HG03045 (cell line): ENCODE measurements around the gene INPP5A.

Experiments
- ATAC-seq: cut with Tn5 transposase; IDR thresholded peaks from one replicate; pipeline ENCODE4 v1.9.1; 2021; ENCODE audit warnings: mild to moderate bottlenecking, moderate library complexity; ENCODE audit not compliant: unreplicated experiment

Gene INPP5A

GRCh38 chr10:132626761-132627665 is 89.4 kb downstream of the INPP5A start:
- no peak for ATAC-seq

GRCh38 chr10:132627666-132628531 is 90.3 kb downstream of the INPP5A start:
- ATAC-seq = no peak

- no peak for ATAC-seq
These were observed 91.6 kb downstream of the INPP5A start for GRCh38 chr10:132628966-132629900.

GRCh38 chr10:132630156-132630555 is 92.6 kb downstream of the INPP5A start:
- no peak for ATAC-seq

- no peak for ATAC-seq
These were observed 93.2 kb downstream of the INPP5A start for GRCh38 chr10:132630666-132631337.

- no peak for ATAC-seq
These were observed 93.8 kb downstream of the INPP5A start for GRCh38 chr10:132631338-132631735.

GRCh38 chr10:132632091-132632561 is 94.5 kb downstream of the INPP5A start:
- ATAC-seq = no peak

GRCh38 chr10:132632851-132633684 is 95.5 kb downstream of the INPP5A start:
- no peak for ATAC-seq

- ATAC-seq = no peak
These were observed 96.8 kb downstream of the INPP5A start for GRCh38 chr10:132634241-132634946.

GRCh38 chr10:132634947-132635271 is 97.3 kb downstream of the INPP5A start:
- ATAC-seq = no peak

GRCh38 chr10:132636358-132636757 is 98.8 kb downstream of the INPP5A start:
- ATAC-seq = no peak

GRCh38 chr10:132637477-132638129 is 100.0 kb downstream of the INPP5A start:
- ATAC-seq = no peak

GRCh38 chr10:132638130-132638515 is 100.5 kb downstream of the INPP5A start:
- no peak for ATAC-seq

GRCh38 chr10:132639470-132639869 is 101.9 kb downstream of the INPP5A start:
- ATAC-seq = no peak

- no peak for ATAC-seq
These were observed 102.9 kb downstream of the INPP5A start for GRCh38 chr10:132640326-132641125.

GRCh38 chr10:132641401-132641800 is 103.8 kb downstream of the INPP5A start:
- ATAC-seq = no peak

GRCh38 chr10:132641966-132642731 is 104.6 kb downstream of the INPP5A start:
- ATAC-seq = no peak
